Measurements from ENCODE around the gene GLG1.
"Not testable (repeated sequence)": the region's sequence is repeated elsewhere in the genome, so short reads cannot be mapped to it uniquely, and the experiment has no call there.

DNA sequence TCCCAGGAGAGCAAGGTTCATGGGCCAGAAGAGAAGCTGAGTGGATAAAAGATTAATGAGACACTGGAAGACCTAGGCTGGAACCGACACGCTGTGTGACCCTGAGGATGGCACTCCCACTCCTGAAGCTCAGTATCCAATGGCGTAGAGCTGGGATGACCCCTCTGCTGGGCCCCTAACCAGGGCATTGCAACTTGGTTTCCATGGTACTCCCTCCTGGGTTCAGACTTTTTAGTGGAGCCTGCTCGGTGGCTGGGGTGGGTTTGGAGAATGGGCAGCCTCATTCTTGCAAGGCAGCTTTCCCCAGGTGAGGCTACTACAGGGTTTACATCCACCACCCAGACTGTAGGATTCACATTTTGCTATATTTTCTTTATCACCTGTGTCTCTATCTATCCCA, 183.2 kb downstream of the GLG1 start:
- TF ChIP-seq, protein P1, sequence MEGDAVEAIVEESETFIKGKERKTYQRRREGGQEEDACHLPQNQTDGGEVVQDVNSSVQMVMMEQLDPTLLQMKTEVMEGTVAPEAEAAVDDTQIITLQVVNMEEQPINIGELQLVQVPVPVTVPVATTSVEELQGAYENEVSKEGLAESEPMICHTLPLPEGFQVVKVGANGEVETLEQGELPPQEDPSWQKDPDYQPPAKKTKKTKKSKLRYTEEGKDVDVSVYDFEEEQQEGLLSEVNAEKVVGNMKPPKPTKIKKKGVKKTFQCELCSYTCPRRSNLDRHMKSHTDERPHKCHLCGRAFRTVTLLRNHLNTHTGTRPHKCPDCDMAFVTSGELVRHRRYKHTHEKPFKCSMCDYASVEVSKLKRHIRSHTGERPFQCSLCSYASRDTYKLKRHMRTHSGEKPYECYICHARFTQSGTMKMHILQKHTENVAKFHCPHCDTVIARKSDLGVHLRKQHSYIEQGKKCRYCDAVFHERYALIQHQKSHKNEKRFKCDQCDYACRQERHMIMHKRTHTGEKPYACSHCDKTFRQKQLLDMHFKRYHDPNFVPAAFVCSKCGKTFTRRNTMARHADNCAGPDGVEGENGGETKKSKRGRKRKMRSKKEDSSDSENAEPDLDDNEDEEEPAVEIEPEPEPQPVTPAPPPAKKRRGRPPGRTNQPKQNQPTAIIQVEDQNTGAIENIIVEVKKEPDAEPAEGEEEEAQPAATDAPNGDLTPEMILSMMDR (IDR thresholded peaks at IDR 0.05; ENCODE audit: borderline replicate concordance, extremely low read depth, low read length, poor library complexity, severe bottlenecking) = not testable (repeated sequence)
- not testable (repeated sequence) for TF ChIP-seq EZH2 (IDR thresholded peaks at IDR 0.05; ENCODE audit: borderline replicate concordance, low read depth, low read length, severe bottlenecking)

All from DND-41 (cell line).